HG02870 (cell line): Measurements from ENCODE around the gene HAO2.

Experiments used
- ATAC-seq: cut with Tn5 transposase; IDR thresholded peaks from one replicate; pipeline ENCODE4 v1.9.1; 2021; ENCODE audit warnings: mild to moderate bottlenecking, moderate library complexity; ENCODE audit not compliant: unreplicated experiment

The HAO2 gene

GRCh38 chr1:119429687-119430086 lies 61.1 kb downstream of the HAO2 start:
- no peak for ATAC-seq

GRCh38 chr1:119430486-119430885 lies 61.9 kb downstream of the HAO2 start:
- ATAC-seq = no peak

- ATAC-seq = no peak
These were observed 63.3 kb downstream of the HAO2 start for GRCh38 chr1:119431836-119432235.

GRCh38 chr1:119435052-119435451 lies 66.5 kb downstream of the HAO2 start:
- no peak for ATAC-seq

- ATAC-seq = no peak
These were observed 70.2 kb downstream of the HAO2 start for GRCh38 chr1:119438761-119439160.

- no peak for ATAC-seq
These were observed 72.2 kb downstream of the HAO2 start for GRCh38 chr1:119440721-119441307.

GRCh38 chr1:119442756-119443155 lies 74.2 kb downstream of the HAO2 start:
- no peak for ATAC-seq
